Coronary artery (tissue), 2 donors: ENCODE data around the gene ST3GAL4.

Experiments used
- DNase-seq: peaks from one replicate; pipeline ENCODE4 v3.0.0-alpha.2; 2017; ENCODE audit warnings: low spot score
- H3K27ac ChIP-seq, 2 donors: fragments of 200-600 bp; sonication (generic); one replicate each; pipeline ENCODE4 v1.5.1; 2016 to 2019
- H3K4me3 ChIP-seq: fragments of 200-600 bp; sonication (generic); 2 replicates; pipeline ENCODE4 v1.5.1; 2016; ENCODE audit warnings: mild to moderate bottlenecking, moderate library complexity
- CTCF ChIP-seq: fragments of 200-600 bp; sonication (generic); IDR thresholded peaks from one replicate; pipeline ENCODE4 v1.5.1; 2019; ENCODE audit warnings: antibody characterized with exemption

Gene ST3GAL4

GRCh38 chr11:126355926-126356897 lies 726 bp downstream of the ST3GAL4 start:
- Histone ChIP-seq H3K27ac (peak overlapping the region; percentile 90 to 92), H3K4me3 (peak overlapping the region; percentile 87)
- no peak for TF ChIP-seq CTCF
- DNase-seq, result no peak

- H3K27ac ChIP-seq, result peak overlapping the region; percentile 90 to 92
- no peak for TF ChIP-seq CTCF
- H3K4me3 ChIP-seq, result peak overlapping the region; percentile 87
- no peak for DNase-seq
Observed at GRCh38 chr11:126357055-126357962, 1.8 kb downstream of the ST3GAL4 start.

GRCh38 chr11:126357969-126358762 lies 2.7 kb downstream of the ST3GAL4 start:
- Histone ChIP-seq H3K27ac (peak overlapping the region; percentile 90 to 92), H3K4me3 (peak overlapping the region; percentile 87)
- TF ChIP-seq CTCF, result no peak
- no peak for DNase-seq

GRCh38 chr11:126358763-126359160 lies 3.3 kb downstream of the ST3GAL4 start:
- no peak for TF ChIP-seq CTCF
- H3K27ac ChIP-seq, result peak overlapping the region in 1 of 2 donors; percentile 92
- no peak for DNase-seq
- peak overlapping the region; percentile 87 for H3K4me3 ChIP-seq

- DNase-seq, result no peak
- Histone ChIP-seq H3K27ac (peak overlapping the region; percentile 32 to 92), H3K4me3 (peak overlapping the region; percentile 21)
- TF ChIP-seq CTCF, result no peak
Observed at GRCh38 chr11:126359431-126360048, 4.1 kb downstream of the ST3GAL4 start.

GRCh38 chr11:126360049-126360446 lies 4.6 kb downstream of the ST3GAL4 start:
- no peak for DNase-seq
- TF ChIP-seq CTCF, result no peak
- Histone ChIP-seq H3K4me3 (peak overlapping the region; percentile 21), H3K27ac (peak overlapping the region in 1 of 2 donors; percentile 92)
